GM21737 (cell line): Measurements from ENCODE around the gene CENPB.

ENCODE experiments used
- ATAC-seq: cut with Tn5 transposase; IDR thresholded peaks from one replicate; pipeline ENCODE4 v1.9.1; 2021; ENCODE audit warnings: mild to moderate bottlenecking, moderate library complexity; ENCODE audit not compliant: unreplicated experiment

CENPB gene

DNA sequence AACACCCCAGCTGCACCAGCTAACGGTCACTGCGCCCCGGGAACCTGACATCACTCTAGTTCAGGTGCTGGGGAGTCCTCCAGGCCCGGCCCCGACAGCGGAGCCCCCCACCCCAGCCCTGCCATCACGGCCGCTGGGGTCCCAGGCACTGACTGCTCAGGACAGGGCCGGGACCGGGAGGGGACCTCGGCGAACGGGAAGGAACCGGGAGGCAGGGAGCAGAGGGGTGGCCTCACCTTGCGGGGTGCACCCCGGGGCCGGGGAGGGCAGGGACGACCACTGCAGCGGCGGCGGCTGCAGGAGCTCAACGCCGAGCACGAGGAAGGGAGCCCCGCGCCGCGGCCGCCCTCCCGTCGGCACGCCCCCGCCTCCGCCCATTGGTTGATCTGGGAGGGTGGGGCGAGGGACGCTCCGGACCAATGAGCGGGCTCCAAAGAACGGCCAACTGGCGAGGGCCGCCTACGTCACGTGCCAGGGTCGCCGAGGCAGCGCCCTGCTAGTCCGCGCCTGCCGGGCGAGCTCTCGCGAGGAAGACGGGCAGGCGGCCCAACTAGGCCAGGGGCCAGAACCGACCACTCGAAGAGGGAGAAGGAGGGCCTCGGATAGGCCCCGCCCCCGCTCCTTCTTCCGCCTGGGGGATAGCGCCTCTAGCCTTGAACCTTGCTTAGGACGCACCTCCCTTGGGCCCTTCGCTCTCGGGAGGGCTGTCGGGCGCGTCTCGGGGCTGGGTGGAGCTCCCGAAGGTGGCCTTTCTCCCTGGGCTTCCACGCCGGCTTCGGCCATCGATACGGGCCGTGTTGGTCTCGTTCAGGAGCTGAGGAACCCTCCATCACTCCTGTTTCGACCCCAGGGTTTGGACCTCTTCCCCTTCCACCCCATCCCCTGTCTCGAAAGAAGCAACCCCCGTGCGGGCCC, 18.9 kb downstream of the CENPB start, which contains the start of gene ADISSP:
Gene ADISSP (minus strand): TSS at position 327 of the 915 bp plus-strand sequence. CDS start 7,653 bp downstream, outside the sequence.
- ATAC-seq, result peak; percentile 93

DNA sequence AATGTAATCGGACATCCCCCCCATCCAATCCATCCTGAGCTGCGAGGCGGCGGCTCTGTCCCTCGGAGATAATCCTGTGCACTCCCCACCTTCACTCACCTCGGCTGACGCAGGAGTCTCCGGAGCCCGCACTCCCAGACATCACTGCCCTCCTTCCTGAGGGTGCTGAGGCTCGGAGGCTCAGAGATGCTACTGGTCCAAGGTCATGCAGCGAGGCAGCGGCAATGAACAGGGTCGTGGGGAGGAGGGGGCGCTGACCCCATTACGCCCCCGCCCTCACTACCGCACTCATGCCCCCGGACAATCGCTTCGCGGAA, 19.5 kb downstream of the CENPB start:
- ATAC-seq, result no peak

DNA sequence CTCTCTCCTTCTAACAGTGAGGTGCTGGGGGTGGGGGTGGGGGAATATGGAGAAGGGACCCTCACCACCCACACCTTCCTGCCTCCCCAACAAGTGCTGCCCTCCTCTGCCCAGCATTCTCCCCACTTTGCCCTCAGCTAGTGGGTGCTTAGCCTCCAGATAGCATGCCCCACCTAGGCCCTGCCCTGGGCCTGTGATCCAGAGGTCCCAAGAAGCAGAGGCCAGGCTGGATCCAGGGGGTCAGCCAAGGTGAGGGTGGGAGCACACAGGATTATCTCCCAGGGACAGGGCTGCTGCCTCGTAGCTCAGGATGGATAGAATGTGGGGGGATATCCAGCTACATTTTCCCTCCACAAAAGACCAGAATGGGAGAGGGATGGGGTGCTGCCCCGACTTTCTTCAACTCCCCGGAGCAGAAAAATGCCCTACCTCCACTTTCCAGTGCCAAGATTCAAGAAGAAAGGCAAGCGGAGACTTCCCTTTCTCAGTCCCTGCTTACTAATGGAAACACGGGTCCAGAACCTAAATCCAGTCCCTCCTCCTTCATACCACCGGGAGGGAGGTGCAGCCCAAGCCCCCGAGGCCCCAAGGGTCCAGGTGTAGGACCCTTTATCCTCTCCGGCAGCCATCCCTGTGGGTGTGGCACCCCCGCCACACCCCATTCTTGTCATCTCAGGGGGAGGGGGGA, 20.0 kb downstream of the CENPB start:
- no peak for ATAC-seq

DNA sequence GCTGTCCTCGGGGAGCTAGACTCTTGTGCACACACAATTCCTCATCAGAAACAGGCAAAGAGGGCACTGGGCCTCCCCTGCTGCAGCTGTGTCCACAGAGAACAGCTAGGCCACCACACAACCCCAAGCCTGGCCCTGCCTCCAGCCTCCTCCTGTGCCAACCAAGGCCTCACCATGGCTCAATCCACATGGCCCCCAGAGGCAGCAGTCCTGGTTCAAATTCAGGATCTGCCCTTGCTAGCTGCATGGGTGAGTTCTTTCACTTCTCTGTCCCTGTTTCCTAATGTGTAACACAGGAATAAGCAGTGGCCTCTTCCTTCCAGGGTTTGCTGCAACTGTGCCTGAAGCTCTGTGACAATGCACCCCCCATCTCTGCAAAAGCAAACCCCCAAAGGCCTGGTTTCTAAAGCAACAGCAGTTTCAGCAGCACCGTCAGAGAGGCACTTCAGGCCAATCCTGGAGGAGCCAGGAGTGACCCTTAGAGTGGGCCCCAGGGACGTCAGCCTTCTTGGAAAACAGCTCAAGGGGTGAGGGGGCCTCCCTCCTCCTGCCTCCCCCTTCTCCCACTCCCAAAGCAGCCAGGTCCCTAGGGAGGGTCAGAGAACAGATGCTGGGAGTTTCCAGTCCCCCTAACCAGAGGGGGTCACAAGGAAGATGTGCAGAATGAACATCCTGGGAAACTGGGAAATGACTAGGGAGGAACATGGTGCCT, 21.2 kb downstream of the CENPB start:
- no peak for ATAC-seq

DNA sequence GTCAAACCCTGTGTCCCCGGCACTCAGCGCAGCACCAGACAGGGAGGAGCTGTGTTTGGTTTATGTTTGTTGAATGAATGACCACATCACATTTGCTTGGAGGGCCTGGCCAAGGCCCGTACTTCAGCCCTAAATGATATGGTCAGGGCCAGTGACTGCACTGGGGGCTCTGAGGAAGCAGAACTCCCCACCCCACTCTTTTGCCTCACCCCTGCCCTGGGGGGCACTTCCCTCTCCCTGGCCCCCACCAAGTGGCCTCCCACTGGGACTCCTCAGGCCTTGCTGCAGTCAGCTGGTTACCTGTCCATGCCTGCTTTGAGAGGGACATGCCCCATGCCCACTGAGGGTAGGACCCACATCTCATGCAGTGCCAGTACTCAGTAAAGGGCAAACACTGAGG, 21.9 kb downstream of the CENPB start:
- no peak for ATAC-seq

DNA sequence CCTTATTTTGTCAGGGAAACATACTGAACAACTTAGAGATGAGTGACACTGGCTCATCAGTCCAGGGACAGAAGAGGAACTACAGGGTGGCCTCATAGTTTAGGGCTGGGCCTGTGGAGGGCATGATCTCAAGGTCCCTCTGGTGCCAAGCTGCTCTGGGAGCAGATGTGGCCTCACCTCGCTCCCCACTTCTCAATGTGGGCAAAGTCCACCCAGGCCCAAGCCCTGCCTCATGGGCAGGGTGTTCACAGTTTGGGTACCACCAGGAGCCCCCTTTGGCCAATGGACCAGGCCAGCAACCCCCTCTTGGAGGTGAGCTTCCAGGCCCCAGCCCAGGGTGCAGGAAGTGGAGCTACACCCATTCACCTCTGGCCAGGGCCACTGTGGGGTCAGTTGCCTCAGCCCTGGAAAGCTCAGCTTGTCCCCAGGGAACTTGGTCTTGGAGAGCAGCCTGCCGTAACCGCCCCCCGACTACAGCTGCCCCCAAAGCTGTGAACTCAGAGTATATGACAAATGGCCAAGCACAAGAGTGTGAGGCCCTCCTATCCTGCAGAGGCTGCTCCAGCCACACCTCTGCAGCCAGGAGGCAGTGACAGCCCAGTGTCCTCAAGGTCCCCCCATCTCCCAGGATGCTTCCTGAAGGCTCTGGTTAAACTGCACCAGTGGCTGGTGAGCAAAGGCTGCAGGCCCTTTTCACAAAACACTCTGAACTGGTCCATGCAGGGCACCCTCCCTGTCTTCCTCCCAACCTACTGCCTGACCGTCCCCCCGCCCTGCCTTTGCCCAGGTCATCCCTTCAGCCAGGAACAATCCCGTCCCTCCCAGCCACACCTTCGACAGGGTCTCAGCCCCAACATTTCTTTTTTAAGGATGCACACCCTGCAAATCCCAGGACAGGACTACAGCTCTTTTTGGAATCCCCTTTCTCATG, 22.6 kb downstream of the CENPB start:
- no peak for ATAC-seq

DNA sequence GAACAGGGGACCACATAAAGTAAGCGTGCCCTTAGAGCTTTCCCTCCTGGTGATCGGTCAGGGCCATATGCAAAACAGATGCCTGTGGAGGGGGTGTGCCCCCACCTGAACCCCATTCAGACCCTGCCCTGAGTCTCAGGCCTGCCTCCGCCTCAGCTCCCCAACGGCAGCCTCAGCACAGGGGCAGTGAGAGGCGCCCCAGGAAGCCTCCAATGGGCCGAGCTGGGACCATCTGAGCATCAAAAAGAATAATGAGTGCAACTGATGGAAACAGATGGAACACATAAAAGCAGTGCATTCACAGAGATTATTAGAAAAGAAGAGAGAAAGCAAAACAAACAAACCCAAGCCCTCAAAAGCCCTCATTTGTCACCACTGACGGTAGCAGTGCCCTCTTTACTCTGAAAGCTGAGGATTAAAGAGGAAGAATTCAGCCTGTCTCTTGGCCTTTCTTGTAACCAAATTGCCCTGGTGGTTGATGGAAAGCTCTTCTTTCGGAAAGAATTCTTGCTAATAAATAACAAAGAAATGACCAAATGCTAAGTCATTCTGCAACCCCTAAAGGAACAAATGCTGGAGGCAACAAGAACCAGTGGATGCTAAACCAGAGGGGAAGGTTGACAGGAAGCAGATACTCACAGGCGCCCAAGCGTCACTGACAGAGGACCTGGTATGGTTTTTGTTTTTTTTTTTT, 25.7 kb downstream of the CENPB start:
- no peak for ATAC-seq

DNA sequence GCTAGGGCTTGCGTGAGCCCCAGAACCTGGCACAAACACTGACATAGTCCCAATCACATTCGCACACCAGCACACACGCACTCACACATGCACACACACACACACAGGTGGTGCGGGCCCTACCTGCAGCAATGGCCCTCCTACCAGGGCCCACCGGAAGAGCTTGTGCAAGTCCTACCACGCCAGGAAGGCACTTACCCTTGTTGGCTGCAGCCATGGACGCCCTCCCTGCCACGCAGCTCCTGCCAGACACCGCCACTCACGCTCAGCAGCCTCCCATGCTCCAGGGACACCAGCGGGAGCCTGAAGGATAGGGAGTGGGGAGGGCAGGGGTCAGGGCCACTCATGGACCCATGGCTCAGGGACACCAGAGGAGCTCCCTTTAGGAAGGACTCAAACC, 26.7 kb downstream of the CENPB start:
- no peak for ATAC-seq

DNA sequence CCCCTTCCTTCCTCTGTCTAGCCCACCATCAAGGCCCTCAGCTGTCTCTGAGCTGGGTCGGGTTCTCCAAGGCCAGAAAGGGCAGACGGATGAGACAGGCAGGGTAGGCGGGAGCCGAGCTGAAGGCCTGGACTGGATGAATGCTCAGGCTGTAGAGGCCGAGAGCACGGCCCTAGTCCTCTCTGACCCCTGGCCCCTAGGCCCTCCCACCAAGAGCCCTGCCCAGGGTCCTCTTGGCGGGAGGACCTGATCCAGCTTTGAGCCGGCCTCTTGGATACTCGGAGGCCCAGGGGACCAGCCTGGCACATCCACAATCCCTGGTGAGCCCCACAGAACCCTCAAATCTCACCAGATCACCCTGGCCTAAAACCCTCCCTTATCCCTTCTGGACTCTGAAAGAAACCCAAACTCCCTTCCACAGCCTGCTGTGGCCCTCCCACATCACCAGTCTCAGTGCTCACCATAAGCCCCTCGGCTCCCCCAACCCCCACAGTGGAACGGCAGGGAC, 27.2 kb downstream of the CENPB start:
- no peak for ATAC-seq

DNA sequence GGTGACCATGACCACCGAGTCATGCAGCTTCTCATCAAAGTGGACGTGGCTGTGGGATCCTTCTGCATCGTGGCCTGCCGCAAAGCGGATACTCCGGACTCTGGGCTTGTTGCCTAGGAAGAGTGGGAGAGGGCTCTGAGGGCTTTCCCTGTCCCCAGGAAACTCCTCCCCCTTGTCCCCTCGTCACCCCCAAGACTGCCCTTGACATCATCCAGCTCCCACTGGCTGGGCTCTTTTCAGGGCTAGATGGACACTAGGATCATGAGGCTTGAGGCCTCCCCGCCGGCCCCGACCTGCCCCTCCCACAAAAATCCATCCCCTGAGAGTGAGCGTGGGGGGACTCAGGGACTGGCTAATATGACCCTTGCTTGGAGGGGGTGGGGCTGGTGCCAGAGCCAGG, 28.0 kb downstream of the CENPB start:
- ATAC-seq, result no peak

DNA sequence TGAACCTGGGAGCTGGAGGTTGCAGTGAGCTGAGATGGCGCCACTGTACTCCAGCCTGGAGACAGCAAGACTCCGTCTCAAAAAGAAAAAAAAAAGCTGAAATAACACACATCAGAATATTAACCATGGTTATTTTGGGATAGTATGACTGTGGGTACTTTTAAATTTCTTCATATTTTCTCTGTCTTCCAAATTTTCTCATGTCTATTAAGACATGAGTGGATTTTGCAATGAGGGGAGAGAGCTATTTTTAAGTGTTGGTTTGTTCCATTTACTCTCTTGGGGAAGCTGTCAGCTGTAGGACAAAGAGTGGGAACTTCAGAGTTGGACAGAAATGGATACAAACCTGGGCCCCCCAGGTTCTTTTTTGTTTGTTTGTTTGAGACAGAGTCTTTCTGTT, 29.3 kb downstream of the CENPB start:
- no peak for ATAC-seq

DNA sequence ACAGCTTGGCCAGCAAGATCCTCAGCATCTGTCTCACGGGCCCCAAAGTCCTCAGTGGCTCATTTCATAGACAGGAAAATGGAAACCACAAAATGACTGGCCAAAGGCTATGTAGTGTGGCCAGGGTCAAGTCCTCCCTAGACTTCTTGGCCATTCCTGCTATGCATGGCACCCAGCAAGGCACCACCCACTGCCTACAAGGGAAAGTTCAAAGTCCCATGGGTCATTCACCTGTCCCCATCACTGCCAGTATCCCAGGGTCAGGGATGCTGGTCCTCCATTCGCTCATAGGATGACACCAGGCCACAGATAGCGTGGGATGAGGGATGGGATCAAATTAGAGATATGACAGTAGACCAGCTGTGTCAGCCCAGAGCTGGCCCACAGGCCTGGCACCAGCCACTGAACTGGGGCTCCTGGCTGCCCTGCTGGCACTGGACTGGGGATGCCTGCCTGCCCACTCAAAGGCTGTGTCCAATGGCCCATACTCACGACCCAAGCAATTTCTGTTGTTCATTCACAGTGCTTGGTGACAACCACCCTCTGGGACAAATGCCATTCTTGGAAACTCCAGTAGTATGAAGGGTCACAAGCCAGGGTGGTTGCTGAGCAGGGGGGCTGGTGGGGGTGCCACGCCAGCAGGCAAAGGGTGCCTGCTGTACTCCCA, 30.6 kb downstream of the CENPB start:
- no peak for ATAC-seq

DNA sequence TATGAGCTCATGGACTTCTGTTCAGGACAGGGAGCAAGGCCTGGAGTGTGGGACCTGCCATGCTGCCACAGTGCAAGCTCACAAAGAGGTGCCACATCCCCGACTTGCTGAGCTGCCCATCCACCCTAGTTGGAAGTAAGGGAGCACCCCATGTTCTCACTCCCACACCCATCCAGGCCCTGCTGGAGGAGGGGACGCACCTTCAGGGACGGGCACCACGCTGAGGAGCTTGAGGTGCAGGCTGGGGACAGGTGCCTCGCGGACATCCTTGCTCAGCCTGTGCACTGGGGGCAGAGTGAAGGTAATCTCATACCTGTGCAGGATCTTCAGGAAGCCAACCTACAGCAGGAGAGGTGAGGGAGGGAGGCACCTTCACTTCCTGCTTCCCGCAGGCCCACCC, 31.3 kb downstream of the CENPB start:
- no peak for ATAC-seq

DNA sequence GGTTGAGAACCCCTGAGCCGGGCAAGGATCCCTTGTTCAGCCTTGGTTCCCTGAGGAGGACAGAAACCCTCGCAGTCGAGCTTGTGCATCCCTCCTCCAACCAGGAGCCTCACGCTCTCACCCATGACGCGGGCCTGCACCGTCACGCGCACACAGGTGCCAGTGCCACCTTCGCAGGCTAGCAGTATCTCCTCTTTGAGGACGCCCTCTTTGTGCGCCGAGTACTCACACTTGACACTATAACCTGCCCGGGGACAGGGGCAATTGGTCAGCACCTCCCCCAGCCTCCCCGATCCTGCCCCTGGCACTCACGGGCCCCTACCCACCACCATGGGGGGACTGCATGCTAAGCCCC, 32.3 kb downstream of the CENPB start:
- no peak for ATAC-seq

DNA sequence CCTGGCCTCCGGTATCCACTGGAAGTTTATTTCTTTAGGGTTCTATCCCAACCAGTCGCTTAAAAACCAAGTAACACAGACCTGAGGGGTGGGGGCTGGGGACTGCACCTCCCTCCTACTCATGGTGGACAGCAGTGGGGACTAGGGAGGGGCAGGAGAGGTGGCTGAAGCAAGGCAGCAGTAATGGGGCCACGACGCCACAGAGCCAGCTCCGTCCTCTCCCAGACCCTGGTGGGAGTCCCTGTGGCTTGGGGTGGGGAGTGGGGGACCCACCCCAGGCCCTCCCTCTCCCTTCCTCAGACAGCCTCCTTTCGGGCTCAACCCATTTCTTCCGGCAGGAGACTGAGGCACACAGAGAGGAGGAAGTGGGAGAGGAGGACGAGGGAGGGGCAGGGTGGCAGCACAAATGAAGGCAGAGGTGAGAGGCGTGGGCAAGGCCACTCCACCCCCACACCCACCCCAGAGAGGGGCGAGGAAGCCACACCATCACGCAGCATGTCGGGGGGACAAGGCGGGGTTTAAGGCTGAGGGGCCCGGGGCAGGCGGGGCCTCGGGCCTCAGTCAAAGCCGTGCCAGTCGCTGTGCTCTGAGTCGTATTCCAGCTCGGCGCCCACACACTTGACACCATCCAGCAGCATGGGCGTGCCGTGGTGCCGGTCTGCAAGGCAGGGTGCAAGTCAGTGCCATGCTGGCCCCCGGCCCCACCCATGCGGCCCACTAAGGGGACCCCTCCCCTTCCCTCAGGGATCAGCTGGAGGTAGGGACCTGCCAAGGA, 32.9 kb downstream of the CENPB start:
- ATAC-seq, result no peak

DNA sequence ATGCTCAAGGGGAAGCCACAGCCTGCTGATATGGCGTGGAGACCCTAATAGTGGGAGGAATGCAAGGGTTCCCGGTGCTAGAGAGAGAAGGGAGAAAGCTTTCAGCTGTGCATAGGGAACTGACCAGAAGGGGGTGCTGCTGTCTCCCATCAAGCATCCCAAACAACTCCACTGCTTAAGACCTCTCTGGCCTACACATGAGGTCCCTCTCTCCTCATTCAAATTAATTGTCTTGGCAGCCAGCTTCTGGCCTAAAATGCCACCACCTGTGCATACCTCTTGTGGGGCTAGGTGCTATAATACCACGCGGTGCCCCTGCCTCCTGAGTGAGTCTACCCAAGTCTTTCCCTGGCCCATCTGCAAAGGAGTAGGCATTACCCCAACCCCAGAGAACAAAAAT, 33.4 kb downstream of the CENPB start:
- ATAC-seq, result no peak

DNA sequence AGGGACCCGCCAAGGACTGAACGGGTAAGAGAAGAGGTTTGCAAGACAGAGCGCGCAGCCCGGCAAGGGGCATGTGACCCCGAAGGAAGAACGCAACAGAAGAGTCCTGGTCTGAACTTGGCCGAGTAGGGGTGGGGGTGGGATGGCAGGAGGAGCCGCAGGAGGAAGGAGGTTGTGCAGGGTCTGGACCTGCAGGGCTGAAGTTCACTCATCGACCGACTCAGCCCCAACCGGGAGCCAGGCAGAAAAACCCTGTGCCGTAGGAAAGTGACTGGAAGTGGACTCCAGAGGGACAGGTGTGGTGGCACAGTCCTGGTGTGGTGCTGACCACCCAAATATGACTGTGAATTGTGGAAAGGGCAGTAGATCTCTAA, 34.2 kb downstream of the CENPB start:
- no peak for ATAC-seq

DNA sequence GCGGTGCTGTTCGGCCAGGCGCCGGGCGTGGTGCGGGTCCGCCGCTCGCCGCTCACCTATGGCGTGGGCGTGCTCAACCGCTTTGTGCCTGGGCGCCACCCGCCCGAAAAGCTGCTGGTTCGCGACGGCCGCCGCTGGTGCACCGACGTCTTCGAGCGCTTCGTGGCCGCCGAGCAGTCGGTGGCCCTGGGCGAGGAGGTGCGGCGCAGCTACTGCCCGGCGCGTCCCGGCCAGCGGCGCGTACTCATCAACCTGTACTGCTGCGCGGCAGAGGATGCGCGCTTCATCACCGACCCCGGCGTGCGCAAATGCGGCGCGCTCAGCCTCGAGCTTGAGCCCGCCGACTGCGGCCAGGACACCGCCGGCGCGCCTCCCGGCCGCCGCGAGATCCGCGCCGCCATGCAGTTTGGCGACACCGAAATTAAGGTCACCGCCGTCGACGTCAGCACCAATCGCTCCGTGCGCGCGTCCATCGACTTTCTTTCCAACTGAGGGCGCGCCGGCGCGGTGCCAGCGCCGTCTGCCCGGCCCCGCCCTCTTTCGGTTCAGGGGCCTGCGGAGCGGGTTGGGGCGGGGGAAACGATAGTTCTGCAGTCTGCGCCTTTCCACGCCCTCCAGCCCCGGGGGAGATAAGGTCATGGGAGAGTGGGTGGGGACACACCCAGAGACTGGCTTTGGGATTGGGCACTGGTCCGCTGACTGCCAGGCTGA, 34.7 kb downstream of the CENPB start:
- ATAC-seq, result no peak
